ENCODE measurements around the gene C1QTNF8. TPM values are rescaled to one million over a fixed set of nuclear protein-coding genes. Genes with fewer than 3 reads are reported as not detected.

The C1QTNF8 gene
- total RNA-seq, 1 donor from 2014 or later: not detected

DNA sequence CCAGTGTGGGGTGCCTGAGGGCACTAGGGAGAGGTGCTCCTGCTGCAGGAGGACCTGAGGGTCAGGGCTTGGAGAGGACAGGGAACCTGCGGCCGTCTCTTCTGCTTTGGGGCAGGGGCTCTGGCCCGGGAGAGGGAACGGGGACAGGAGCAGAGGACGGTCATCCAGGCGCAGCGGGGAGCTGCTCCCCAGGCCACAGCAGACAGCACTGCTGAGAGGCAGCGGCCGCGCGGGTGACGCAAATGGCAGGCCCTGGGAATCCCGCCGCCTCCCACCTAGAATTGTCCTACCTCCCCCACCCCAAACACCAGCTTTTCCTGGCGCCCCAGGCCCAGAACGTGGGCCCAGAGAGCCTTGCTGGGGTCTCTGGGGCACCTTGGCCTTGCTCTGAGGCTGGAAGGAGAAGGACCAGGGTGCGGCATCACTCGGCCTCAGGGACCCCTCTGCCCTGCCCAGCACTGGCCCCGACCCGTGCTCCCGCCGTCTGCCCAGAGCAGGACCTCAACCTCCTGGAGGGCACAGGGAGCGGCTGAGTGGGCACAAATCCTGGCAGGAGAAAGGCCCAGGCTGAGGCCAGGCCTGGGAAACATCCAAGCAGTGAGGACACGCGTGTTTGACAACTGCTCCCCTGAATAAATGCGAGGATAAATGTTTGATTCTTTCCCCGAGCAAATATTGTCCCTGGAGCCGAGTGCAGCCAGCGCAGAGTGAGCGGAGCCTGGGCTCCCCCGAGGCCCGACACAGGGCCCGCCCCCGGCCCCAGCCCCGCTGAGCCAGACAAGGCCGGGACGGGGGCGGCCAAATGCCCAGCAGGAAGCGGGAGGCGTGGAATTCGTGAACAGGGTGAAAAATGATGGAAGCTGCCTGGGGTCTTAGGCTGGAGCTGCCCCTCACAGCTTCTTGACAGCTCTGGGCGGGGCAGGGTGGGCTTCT, 15.0 kb downstream of the C1QTNF8 start:
- DNase-seq (ENCODE audit: low spot score in 2 of 2) (no peak), FAIRE-seq (no peak)

DNA sequence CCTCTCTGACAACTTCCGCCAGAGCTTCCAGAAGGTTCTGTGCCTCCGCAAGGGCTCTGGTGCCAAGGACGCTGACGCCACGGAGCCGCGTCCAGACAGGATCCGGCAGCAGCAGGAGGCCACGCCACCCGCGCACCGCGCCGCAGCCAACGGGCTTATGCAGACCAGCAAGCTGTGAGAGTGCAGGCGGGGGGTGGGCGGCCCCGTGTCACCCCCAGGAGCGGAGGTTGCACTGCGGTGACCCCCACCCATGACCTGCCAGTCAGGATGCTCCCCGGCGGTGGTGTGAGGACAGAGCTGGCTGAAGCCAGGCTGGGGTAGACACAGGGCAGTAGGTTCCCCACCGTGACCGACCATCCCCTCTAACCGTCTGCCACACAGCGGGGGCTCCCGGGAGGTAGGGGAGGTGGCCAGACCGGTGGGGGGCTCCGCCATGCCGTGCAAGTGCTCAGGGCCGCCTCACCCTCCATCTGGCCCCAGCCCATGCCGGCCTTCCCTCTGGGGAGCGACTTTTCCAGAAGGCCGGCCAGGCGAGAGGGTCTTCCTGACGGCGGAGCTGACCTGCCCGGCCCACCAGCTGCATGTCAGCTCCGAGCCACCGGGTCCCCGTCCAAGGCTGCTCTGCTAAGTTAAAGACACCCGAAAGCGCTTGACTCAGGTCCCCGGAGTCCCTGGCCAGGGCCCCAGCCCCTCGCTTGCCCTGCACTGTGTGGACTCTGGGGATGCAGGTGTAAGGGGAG, 16.1 kb downstream of the C1QTNF8 start:
- DNase-seq (ENCODE audit: low spot score in 2 of 2): no peak
- FAIRE-seq: no peak

DNA sequence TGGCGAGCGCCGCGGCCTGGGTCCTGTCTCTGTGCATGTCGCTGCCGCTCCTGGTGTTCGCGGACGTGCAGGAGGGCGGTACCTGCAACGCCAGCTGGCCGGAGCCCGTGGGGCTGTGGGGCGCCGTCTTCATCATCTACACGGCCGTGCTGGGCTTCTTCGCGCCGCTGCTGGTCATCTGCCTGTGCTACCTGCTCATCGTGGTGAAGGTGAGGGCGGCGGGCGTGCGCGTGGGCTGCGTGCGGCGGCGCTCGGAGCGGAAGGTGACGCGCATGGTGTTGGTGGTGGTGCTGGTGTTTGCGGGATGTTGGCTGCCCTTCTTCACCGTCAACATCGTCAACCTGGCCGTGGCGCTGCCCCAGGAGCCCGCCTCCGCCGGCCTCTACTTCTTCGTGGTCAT, 16.7 kb downstream of the C1QTNF8 start:
- FAIRE-seq (no peak), DNase-seq (ENCODE audit: low spot score in 2 of 2) (no peak)

DNA sequence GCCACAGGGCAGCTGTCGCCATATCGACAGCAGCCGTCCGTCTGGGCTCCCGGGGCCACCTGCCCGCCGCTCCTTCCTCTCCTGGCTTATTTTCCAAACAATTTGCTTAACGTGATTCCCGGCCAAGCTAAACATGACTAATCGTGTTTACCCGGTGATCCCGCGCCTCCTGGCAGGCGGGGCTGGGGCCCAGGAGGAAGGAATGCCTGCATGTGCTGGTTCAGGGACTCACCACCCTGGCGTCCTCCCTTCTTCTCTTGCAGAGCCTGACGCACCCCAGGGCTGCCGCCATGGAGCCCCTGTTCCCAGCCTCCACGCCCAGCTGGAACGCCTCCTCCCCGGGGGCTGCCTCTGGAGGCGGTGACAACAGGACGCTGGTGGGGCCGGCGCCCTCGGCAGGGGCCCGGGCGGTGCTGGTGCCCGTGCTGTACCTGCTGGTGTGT, 17.4 kb downstream of the C1QTNF8 start:
- DNase-seq (ENCODE audit: low spot score in 2 of 2): no peak
- FAIRE-seq: no peak

DNA sequence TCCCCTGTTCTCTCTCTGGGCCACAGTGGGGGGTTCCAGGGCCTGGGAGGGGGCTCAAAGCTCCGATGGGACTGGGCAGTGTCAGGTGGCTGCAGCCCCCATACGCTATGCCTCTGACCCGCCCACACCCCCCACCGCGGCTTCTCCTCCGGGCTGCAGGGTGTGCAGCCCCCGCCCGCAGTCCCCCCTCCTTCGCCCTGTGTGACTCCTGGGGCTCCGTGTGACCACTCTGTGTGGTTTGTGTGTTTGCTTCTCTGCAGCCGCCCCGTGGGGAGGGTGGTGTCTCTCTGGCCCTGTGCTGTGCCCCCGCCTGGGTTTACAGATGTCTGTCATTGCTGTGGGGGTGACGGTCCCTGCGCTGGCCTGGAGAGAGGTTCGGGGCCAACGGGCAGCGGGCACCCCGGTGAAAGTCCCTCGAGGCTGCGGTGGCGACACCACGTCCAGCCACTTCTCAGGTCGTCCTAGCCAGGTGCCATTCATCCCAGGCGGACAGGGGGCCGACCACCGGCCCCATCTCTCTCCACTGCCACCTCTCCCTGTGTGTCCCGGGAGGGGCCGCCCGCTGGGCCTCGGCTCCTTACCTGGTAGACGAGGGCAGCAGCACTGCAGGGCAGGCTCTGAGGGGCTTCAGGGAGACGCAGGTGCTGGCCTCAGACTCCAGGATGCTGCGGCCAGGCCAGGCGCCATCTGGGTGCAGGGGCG, 18.0 kb downstream of the C1QTNF8 start:
- no peak for FAIRE-seq
- no peak for DNase-seq (ENCODE audit: low spot score in 2 of 2)

GRCh38 chr16:1076801-1077576, 19.1 kb downstream of the C1QTNF8 start:
- FAIRE-seq (no peak), DNase-seq (ENCODE audit: low spot score in 2 of 2) (no peak)

GRCh38 chr16:1075546-1075945, 20.5 kb downstream of the C1QTNF8 start:
- FAIRE-seq (no peak), DNase-seq (ENCODE audit: low spot score in 2 of 2) (no peak)

DNA sequence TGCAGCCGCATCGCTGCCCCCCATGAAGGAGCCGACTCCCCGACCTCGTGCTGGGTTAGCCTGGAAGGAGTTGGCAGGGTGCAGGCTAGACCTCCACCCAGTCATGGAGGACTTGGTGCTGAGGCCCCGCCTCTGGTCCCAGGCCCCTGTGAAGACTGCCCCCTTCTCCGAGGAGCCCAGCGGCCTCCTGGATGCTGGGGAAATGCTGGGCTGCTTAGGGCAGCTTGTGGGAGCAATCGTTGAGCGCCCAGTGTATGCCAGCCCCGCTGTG, 21.7 kb downstream of the C1QTNF8 start:
- DNase-seq (ENCODE audit: low spot score in 2 of 2): no peak
- FAIRE-seq: no peak

DNA sequence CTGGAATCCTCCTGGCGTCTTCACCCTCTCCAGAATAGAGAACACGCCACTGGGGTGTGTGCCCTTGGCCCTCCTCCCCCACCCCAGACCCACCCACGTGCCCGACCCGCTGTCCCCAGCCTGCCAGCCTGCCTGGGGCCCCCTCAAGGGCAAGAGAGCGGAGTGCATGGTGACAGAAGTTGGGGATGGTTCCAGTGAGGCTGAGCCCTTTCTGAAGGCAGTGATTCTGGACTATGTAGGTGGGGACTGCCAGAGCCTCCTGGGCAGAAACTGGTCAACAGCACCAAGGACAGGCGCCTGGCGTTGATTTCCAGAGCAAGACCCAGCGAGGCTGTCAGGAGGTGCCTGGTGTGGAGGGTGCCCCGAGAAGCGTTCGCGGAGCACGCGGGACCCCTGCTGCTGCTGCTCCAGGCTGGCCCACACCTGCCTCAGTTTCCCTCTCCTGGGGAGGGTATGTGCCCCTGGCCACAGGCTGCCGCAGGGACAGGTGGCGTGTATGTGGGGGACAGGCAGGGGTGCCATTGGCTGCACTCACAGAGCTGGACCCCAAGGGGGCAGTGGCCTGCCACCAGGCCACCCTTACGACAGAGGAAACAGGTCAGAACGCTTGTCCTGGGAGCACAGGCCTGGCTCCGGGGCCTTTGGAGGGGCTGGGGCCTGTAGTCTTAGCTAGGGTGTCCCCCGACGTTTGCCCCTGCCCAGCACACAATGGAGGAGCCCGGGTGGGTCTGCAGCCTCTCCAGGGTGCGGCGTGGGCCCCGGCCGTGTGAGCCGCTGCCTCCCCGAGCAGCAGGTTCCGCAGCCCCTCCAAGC, 22.3 kb downstream of the C1QTNF8 start:
- DNase-seq (ENCODE audit: low spot score in 2 of 2) (no peak), FAIRE-seq (no peak)

DNA sequence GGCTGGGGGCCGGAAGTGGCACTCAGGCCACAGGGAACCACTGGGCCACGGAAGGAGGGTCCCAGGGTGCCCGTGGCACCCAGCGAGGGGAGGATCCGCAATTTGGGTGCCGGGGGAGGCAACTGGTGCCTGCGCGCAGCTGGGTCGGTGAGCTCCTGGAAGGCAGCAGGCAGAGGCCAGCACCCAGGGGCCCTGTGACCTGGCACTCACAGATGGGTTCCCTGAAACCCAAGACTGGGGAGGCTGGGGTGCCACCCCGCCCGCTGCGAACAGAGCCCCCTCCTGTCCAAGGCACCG, 22.8 kb downstream of the C1QTNF8 start:
- FAIRE-seq (no peak), DNase-seq (ENCODE audit: low spot score in 2 of 2) (no peak)

DNA sequence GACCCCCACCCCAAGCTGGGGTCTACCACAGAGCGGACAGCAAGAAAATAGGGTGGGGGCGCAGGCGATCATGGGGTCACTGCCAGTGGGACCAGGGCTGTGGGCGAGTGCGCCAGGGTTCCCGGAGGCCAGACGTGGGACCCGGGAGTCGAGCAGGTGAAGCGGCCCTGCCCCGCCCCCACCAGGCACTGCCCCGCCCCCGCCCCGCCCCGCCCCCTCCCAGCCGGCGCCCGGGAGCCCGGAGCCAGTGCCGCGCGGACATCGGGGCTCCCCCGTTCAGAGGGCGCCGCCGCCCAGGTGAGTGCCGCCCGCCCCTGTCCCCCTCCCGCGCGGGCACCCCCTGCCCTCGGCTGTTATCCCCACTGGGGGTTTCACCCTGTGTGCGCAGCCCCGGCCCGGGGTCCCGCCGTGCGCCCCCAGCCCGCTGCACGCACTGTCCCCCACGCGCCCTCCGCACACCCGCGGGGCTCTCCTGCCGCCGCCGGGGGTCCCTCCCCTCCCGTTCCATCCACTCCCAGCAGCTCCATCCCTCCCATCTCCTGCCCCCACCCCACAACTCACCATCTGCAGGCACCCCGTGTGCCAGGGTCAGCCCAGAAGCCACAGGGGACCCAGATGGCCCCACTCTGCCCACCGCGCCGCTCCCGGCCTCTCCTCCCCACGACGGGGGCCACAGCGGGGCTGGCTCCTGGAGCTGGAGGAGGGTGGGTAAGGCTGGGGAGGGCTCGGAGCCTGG, 23.4 kb downstream of the C1QTNF8 start, which contains the start of gene SSTR5:
SSTR5 (plus strand) TSS at position 222 of the 736 bp plus-strand sequence. CDS start 6,122 bp downstream, outside the sequence.
- DNase-seq (ENCODE audit: low spot score in 2 of 2): no peak
- FAIRE-seq: no peak

- DNase-seq (ENCODE audit: low spot score in 2 of 2) (no peak), FAIRE-seq (no peak)
These were observed 24.4 kb downstream of the C1QTNF8 start for GRCh38 chr16:1071561-1072225.

- DNase-seq (ENCODE audit: low spot score in 2 of 2): no peak
- FAIRE-seq: no peak
These were observed 25.1 kb downstream of the C1QTNF8 start for GRCh38 chr16:1070864-1071408.

DNA sequence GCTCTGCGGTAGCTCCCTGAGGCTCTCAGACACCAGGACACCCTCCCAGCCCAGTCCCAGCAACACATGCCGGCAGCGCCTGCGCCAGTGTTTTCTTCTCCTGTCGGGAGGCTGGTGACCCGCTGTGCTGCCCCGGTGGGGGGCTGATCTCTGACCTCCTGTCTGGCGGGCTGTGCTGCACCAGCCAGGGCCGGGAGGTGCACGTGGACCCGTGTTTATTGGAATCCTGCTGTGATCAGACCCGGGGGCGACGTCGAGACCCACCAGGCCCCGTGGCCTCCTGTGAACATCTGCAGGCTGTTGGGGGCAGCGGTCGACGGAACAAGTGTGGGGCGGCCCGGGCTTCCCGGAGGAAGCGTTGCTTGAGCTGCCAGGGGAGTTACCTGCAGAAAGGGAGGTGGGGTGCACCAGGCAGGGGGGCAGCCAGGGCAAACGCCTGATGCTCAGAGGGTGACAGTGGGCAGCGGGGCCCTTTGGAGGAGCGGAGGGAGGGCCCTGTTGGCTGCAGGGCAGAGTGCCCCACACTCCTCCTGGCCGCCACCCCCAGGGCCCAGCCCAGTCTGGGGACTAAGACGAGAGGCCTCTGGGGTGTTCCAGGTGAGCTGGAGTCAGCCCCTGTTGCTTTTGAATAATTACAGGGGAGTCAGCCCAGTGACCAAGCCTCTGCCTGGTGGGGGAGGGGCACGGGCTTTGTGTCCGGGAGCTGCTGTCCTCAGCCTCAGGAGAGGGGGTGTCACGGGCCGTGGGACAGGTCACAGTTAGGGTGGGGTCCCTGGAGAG, 25.8 kb downstream of the C1QTNF8 start:
- no peak for DNase-seq (ENCODE audit: low spot score in 2 of 2)
- no peak for FAIRE-seq

DNA sequence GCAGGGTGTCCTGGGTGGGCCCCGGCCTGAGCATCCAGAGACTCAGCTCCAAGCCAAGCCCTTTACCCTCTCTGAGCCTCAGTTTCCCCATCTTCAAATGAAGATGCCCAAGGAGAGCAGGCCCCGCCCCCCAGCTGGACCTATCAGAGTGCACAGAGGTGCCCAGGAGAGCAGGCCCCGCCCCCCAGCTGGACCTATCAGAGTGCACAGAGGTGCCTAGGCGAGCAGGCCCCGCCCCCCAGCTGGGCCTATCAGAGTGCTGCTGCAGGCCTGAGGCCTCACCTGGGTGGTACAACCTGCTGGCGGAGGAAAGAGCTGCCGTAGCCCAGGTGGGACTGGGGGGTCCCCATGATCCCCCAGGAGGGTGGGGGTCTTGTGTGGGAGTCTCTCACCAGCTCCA, 26.9 kb downstream of the C1QTNF8 start:
- no peak for FAIRE-seq
- DNase-seq (ENCODE audit: low spot score in 2 of 2): no peak

DNA sequence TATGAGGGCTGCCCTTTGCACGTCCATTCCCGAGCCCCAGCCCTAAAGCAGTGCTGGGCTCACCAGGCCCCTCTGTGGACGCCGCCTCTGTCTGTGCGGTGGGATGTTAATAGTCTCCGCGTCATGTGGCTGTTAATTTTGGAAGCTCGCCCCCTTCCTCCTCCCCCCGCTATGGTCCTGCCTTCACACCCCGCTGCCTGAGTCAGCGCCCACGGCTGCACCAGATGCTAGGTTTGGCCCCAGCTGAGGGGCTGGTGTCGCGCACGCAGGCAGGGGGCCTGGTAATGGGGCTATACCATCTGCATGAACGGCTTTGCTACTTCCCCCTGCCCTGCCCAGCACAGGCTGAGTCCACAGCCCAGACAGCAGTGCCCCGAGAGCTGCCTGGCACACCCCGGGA, 27.6 kb downstream of the C1QTNF8 start:
- FAIRE-seq: no peak
- no peak for DNase-seq (ENCODE audit: low spot score in 2 of 2)

DNA sequence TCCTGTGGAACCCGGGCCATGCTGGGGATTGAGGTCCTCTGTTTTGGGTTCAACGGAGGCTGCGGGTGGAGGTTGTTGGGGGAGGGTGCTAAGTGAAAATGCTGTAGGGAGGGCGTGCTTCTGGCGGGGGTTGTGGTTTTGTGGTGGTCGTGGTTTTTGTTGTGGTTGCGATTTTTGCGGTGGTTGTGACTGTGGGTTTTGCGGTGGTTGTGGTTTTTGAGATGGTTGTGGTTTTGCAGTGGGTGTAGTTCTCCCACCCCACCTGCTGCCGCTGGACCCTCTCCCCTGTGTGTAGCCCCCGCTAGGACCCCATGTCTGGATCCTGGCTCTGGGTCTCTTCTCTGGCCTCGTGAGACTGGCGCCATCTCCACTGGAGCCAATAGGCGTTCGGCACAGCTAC, 28.4 kb downstream of the C1QTNF8 start:
- FAIRE-seq: no peak

More for the DNA sequence above, 28.4 kb downstream of the C1QTNF8 start:
- DNase-seq (ENCODE audit: low spot score in 2 of 2): no peak

All from frontal cortex (tissue), 4 donors.